Kidney (tissue), 14 donors: ENCODE measurements around the gene SNX32. TPM values are rescaled to one million over a fixed set of nuclear protein-coding genes. Genes with fewer than 3 reads are reported as not detected.

Experiments
- DNase-seq, 5 donors: peaks; one replicate each; pipeline ENCODE4 v3.0.0-alpha.2; 2013 to 2020
- FAIRE-seq: peaks from 2 replicates; lab custom pipeline; 2012; peaks lifted over from hg19 to GRCh38; lab: Jason Lieb, UNC
- H3K27ac ChIP-seq, 2 donors: one replicate each; pipeline ENCODE4 v1.7.0; 2013; ENCODE audit warnings: low read depth in 2 of 2, low read length in 2 of 2, inconsistent platforms in 1 of 2
- H3K27me3 ChIP-seq: one replicate; pipeline ENCODE4 v1.7.1; 2013; ENCODE audit warnings: low read length, inconsistent platforms; ENCODE audit not compliant: control insufficient read depth, insufficient read depth
- H3K36me3 ChIP-seq, 3 donors: one replicate each; pipeline versions ENCODE4 v1.7.0 to v1.7.1; 2013; ENCODE audit warnings: low read length in 3 of 3, control low read depth in 1 of 3, inconsistent platforms in 1 of 3; ENCODE audit not compliant: insufficient read depth in 3 of 3, control insufficient read depth in 2 of 3
- H3K4me1 ChIP-seq, 3 donors: one replicate each; pipeline versions ENCODE4 v1.7.0 to v1.7.1; 2013; ENCODE audit warnings: low read length in 3 of 3, inconsistent platforms in 1 of 3, low read depth in 1 of 3; ENCODE audit not compliant: control insufficient read depth in 2 of 3, insufficient read depth in 2 of 3
- H3K4me3 ChIP-seq, 3 donors: one replicate each; pipeline versions ENCODE4 v1.7.0 to v1.8.1; 2013; ENCODE audit warnings: low read length in 3 of 3, control low read depth in 1 of 3, inconsistent platforms in 1 of 3
- H3K9ac ChIP-seq, 3 donors: one replicate each; pipeline versions ENCODE4 v1.7.0 to v1.7.1; 2013; ENCODE audit warnings: low read length in 3 of 3, control low read depth in 1 of 3, inconsistent platforms in 1 of 3
- H3K9me3 ChIP-seq, 3 donors: one replicate each; pipeline versions ENCODE4 v1.7.0 to v1.7.1; 2013; ENCODE audit warnings: low read length in 3 of 3, control low read depth in 1 of 3, inconsistent platforms in 1 of 3; ENCODE audit not compliant: control insufficient read depth in 2 of 3, insufficient read depth in 1 of 3
- intact Hi-C: fragments of 100-400 bp; cut with DNase I; formaldehyde crosslinking; loops from one replicate; pipeline ENCODE4 v1.11.1; 2022
- polyA plus RNA-seq: library from polyadenylated mRNA; stranded (reverse); fragments of 350-450 nt; fragmentation: Illumina TruSeq; extraction: RNeasy Lipid Tissue Mini Kit (QIAGEN cat#74804); gene quantifications from one replicate; pipeline ENCODE4 v1.2.3, GENCODE V29; 2014; ENCODE audit warnings: low read depth, low replicate concordance; ENCODE audit not compliant: insufficient read depth
- total RNA-seq: library from RNA; stranded (reverse); fragmentation: NEBNext Ultra II Directional; extraction: Animal tissue kit (Norgen Biotek cat#: 25700); gene quantifications from one replicate; pipeline ENCODE4 v1.2.1, GENCODE V29; 2021
- TF ChIP-seq, protein P1 (sequence below): IDR thresholded peaks from 3 replicates; pipeline ENCODE4 v1.5.1; 2012; ENCODE audit warnings: mild to moderate bottlenecking, moderate library complexity, borderline replicate concordance; ENCODE audit not compliant: insufficient read depth; ENCODE audit errors: extremely low read depth
- donor health status: control.
- donor health status: control.
- donor health status: control.
- donor health status: control.
- donor health status: control.
- donor health status: DM: yes; HTN: yes; CAD: no.
- donor health status: Normal renal cell carcinoma (clear cell type).

The SNX32 gene
- total and polyA plus RNA-seq, 2 donors from 2014 or later, result 0.43 to 1.0 TPM

DNA sequence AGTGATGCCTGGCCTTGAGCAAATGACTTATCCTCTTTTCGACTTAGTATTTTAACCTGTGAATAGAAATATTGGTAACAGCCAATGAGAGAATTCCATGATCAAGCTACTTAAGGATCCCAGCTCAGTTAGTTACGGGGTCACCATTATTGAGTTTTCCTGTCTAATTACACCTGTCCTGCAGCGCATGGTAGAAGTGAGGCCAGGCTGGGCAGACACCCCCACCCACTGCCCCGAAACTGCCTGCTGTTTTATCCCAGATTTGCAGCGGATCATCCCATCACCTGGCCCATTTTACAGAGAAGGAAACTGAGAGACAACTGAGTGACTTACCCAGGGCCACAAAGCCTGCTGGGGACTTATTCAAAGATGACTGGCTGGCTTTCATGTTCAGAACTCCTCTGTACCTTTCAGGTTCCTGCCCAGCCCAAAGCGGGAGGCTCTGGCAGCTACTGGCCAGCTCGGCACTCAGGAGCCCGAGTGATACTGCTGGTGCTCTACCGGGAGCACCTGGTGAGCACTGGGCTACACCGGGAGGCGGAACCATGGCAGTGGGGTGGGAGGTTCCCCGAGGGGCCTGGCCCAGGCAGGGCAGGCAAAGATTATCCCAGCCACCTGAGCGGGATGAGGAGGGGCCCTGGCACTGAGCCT, 27.9 kb downstream of the SNX32 start:
- Histone ChIP-seq H3K27me3 (no peaks in the 10 kb centered on the region), H3K9ac (peak overlapping the region; percentile 57 to 100 (median 59)), H3K4me3 (peak overlapping the region; percentile 66 to 96 (median 75)), H3K27ac (no peak overlapping the region), H3K9me3 (no peaks in the 10 kb centered on the region), H3K36me3 (peaks cover 0 to 31% (median 18%) of the 10 kb centered on the region in 3 donors), H3K4me1 (peaks cover 0 to 22% (median 13%) of the 10 kb centered on the region in 3 donors)
- TF ChIP-seq, protein P1, sequence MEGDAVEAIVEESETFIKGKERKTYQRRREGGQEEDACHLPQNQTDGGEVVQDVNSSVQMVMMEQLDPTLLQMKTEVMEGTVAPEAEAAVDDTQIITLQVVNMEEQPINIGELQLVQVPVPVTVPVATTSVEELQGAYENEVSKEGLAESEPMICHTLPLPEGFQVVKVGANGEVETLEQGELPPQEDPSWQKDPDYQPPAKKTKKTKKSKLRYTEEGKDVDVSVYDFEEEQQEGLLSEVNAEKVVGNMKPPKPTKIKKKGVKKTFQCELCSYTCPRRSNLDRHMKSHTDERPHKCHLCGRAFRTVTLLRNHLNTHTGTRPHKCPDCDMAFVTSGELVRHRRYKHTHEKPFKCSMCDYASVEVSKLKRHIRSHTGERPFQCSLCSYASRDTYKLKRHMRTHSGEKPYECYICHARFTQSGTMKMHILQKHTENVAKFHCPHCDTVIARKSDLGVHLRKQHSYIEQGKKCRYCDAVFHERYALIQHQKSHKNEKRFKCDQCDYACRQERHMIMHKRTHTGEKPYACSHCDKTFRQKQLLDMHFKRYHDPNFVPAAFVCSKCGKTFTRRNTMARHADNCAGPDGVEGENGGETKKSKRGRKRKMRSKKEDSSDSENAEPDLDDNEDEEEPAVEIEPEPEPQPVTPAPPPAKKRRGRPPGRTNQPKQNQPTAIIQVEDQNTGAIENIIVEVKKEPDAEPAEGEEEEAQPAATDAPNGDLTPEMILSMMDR, result no peak
- FAIRE-seq (no peak), DNase-seq (peak in 2 of 5 donors; percentile 50 to 58)
- intact Hi-C loops, result no loop called here

GRCh38 chr11:65862191-65862735, 28.5 kb downstream of the SNX32 start:
- no peaks in the 10 kb centered on the region for H3K9me3 ChIP-seq
- no peak overlapping the region for H3K9ac ChIP-seq
- H3K27ac ChIP-seq, result no peak overlapping the region
- FAIRE-seq (no peak), DNase-seq (peak in 2 of 5 donors; percentile 52 to 76)
- H3K27me3 ChIP-seq, result no peaks in the 10 kb centered on the region
- intact Hi-C loops, result no loop called here
- TF ChIP-seq, protein P1, result no peak
- H3K36me3 ChIP-seq, result peaks cover 0 to 37% (median 21%) of the 10 kb centered on the region in 3 donors
- peaks cover 0 to 22% (median 13%) of the 10 kb centered on the region in 3 donors for H3K4me1 ChIP-seq
- no peak overlapping the region for H3K4me3 ChIP-seq

GRCh38 chr11:65862941-65863888, 29.5 kb downstream of the SNX32 start:
- H3K4me1 ChIP-seq, result peaks cover 0 to 22% (median 13%) of the 10 kb centered on the region in 3 donors
- FAIRE-seq, result no peak
- H3K9ac ChIP-seq, result no peak overlapping the region
- H3K27ac ChIP-seq, result no peak overlapping the region
- intact Hi-C loops, result no loop called here
- H3K9me3 ChIP-seq, result no peaks in the 10 kb centered on the region
- no peak overlapping the region for H3K4me3 ChIP-seq
- DNase-seq, result peak in 2 of 5 donors; percentile 49 to 77
- TF ChIP-seq, protein P1, result no peak
- peaks cover 0 to 37% (median 21%) of the 10 kb centered on the region in 3 donors for H3K36me3 ChIP-seq
- H3K27me3 ChIP-seq, result no peaks in the 10 kb centered on the region
